H1 (cell line): ENCODE results near the gene KCNQ1. TPM values are rescaled to one million over a fixed set of nuclear protein-coding genes. Genes with fewer than 3 reads are reported as not detected.

Experiments used
- CTCF ChIA-PET: fragments of 300-600 bp; sonication (Branson Sonifier 250); formaldehyde crosslinking; loops from one replicate; lab custom pipeline; 2021; ENCODE audit not compliant: partially characterized antibody; lab: Charles Lee
- POLR2A ChIA-PET: fragments of 300-600 bp; sonication (Branson Sonifier 250); formaldehyde crosslinking; loops from one replicate; lab custom pipeline; 2021; ENCODE audit warnings: inconsistent platforms; ENCODE audit not compliant: partially characterized antibody; lab: Charles Lee
- DNase-seq, 2 experiments: peaks; one replicate each; pipeline versions ENCODE4 v3.0.0 to v3.0.0-alpha.2; 2010 to 2022; ENCODE audit warnings: low spot score in 2 of 2, low read depth in 1 of 2, mixed read lengths in 1 of 2
- FAIRE-seq: peaks from 2 replicates; lab custom pipeline; 2011; peaks lifted over from hg19 to GRCh38; lab: Jason Lieb, UNC
- H2AFZ ChIP-seq: 2 replicates; pipeline ENCODE4 v1.8.1; 2012; ENCODE audit warnings: low read length, inconsistent platforms
- H2AK5ac ChIP-seq: 2 replicates; pipeline ENCODE4 v1.6.1; 2013; ENCODE audit warnings: low read depth, low read length
- H2BK120ac ChIP-seq: replicated peaks from 2 replicates; pipeline ENCODE3; 2013; ENCODE audit warnings: low read depth, low read length, inconsistent platforms
- H2BK12ac ChIP-seq: 2 replicates; pipeline ENCODE4 v1.6.1; 2013; ENCODE audit warnings: low read depth, low read length
- H2BK15ac ChIP-seq: 2 replicates; pipeline ENCODE4 v1.6.1; 2013; ENCODE audit warnings: low read length
- H2BK20ac ChIP-seq: 2 replicates; pipeline ENCODE4 v1.6.1; 2013; ENCODE audit warnings: low read length
- H2BK5ac ChIP-seq: 2 replicates; pipeline ENCODE4 v1.6.1; 2013; ENCODE audit warnings: low read depth, low read length
- H3K14ac ChIP-seq: 2 replicates; pipeline ENCODE4 v1.6.1; 2013; ENCODE audit warnings: inconsistent platforms; ENCODE audit not compliant: insufficient read length
- H3K18ac ChIP-seq: 2 replicates; pipeline ENCODE4 v1.6.1; 2013; ENCODE audit warnings: low read length; ENCODE audit errors: extremely low read depth
- H3K23ac ChIP-seq: 2 replicates; pipeline ENCODE4 v1.6.1; 2013; ENCODE audit warnings: inconsistent platforms; ENCODE audit not compliant: insufficient read length
- H3K23me2 ChIP-seq: 2 replicates; pipeline ENCODE4 v1.6.1; 2013; ENCODE audit warnings: low read depth, low read length
- H3K27ac ChIP-seq: 2 replicates; pipeline ENCODE4 v1.6.1; 2011; ENCODE audit warnings: low read depth, low read length, inconsistent platforms
- H3K27me3 ChIP-seq, 4 experiments: replicated peaks in 1 of 4; 1 replicate in 1 of 4; 2 replicates in 3 of 4; pipeline versions ENCODE4 v1.6.1 to v1.8.1; 2011 to 2013; ENCODE audit warnings: low read length in 3 of 4, mild to moderate bottlenecking in 3 of 4, inconsistent platforms in 2 of 4, mixed read lengths in 2 of 4, moderate library complexity in 1 of 4; ENCODE audit not compliant: control insufficient read depth in 3 of 4, insufficient read depth in 3 of 4; ENCODE audit errors: extremely low read depth in 1 of 4
- H3K36me3 ChIP-seq, 4 experiments: 2 replicates each; pipeline versions ENCODE4 v1.6.1 to v1.8.1; 2011 to 2013; ENCODE audit warnings: mild to moderate bottlenecking in 4 of 4, low read length in 3 of 4, moderate library complexity in 2 of 4, control low read depth in 1 of 4, inconsistent platforms in 1 of 4; ENCODE audit not compliant: insufficient read depth in 4 of 4, control insufficient read depth in 2 of 4
- H3K4ac ChIP-seq: replicated peaks from 2 replicates; pipeline ENCODE3; 2013; ENCODE audit warnings: low read length, low read depth, mixed read lengths, inconsistent platforms; ENCODE audit not compliant: insufficient read length
- H3K4me1 ChIP-seq, 4 experiments: replicated peaks in 1 of 4; 1 replicate in 1 of 4; 2 replicates in 3 of 4; pipeline versions ENCODE4 v1.6.1 to v1.8.1; 2011 to 2013; ENCODE audit warnings: low read length in 3 of 4, inconsistent platforms in 2 of 4, mixed read lengths in 1 of 4; ENCODE audit not compliant: insufficient read depth in 4 of 4, control insufficient read depth in 3 of 4
- H3K4me2 ChIP-seq, 2 experiments: 2 replicates each; pipeline versions ENCODE4 v1.6.1 to v1.8.1; 2011 to 2013; ENCODE audit warnings: low read depth in 2 of 2, low read length in 2 of 2, control low read depth in 1 of 2, inconsistent platforms in 1 of 2, mild to moderate bottlenecking in 1 of 2; ENCODE audit not compliant: insufficient read depth in 1 of 2
- H3K4me3 ChIP-seq, 4 experiments: fragments of 200-600, 300-600 bp in 1 of 4; sonication (generic), shearing (Covaris generic), sonication (Bioruptor Twin) in 1 of 4; 2 replicates each; pipeline versions ENCODE4 v1.5.1 to v1.8.1; 2011 to 2016; ENCODE audit warnings: low read length in 4 of 4, low read depth in 3 of 4, control low read depth in 2 of 4, inconsistent platforms in 2 of 4, mild to moderate bottlenecking in 2 of 4, mixed read lengths in 1 of 4, moderate library complexity in 1 of 4; ENCODE audit not compliant: insufficient read depth in 2 of 4; ENCODE audit errors: extremely low read depth in 1 of 4
- H3K56ac ChIP-seq: replicated peaks from 2 replicates; pipeline ENCODE3; 2013; ENCODE audit warnings: low read depth, mild to moderate bottlenecking, mixed read lengths, low read length, inconsistent platforms; ENCODE audit not compliant: insufficient read length
- H3K79me1 ChIP-seq: 2 replicates; pipeline ENCODE4 v1.6.1; 2013; ENCODE audit warnings: low read depth, low read length, control low read depth
- H3K79me2 ChIP-seq, 2 experiments: 2 replicates each; pipeline versions ENCODE4 v1.6.1 to v1.8.1; 2012 to 2013; ENCODE audit warnings: low read length in 2 of 2, mild to moderate bottlenecking in 2 of 2, inconsistent platforms in 1 of 2; ENCODE audit not compliant: insufficient read depth in 2 of 2, control insufficient read depth in 1 of 2
- H3K9ac ChIP-seq, 4 experiments: replicated peaks in 1 of 4; 1 replicate in 1 of 4; 2 replicates in 3 of 4; pipeline versions ENCODE4 v1.6.1 to v1.8.1; 2011 to 2013; ENCODE audit warnings: low read depth in 3 of 4, low read length in 3 of 4, control low read depth in 2 of 4, mild to moderate bottlenecking in 2 of 4, moderate library complexity in 2 of 4, inconsistent platforms in 1 of 4; ENCODE audit errors: extremely low read depth in 1 of 4
- H3K9me3 ChIP-seq, 2 experiments: 2 replicates each; pipeline versions ENCODE4 v1.6.1 to v1.8.1; 2012 to 2013; ENCODE audit warnings: mild to moderate bottlenecking in 2 of 2, moderate library complexity in 2 of 2, control low read depth in 1 of 2, inconsistent platforms in 1 of 2, low read depth in 1 of 2, low read length in 1 of 2, mixed read lengths in 1 of 2; ENCODE audit not compliant: insufficient read depth in 2 of 2
- H4K20me1 ChIP-seq, 2 experiments: replicated peaks in 1 of 2; 2 replicates each; pipeline versions ENCODE3 to v1.8.1; 2011 to 2013; ENCODE audit warnings: inconsistent platforms in 2 of 2, low read length in 2 of 2, mild to moderate bottlenecking in 1 of 2; ENCODE audit not compliant: insufficient read depth in 2 of 2, control insufficient read depth in 1 of 2
- H4K5ac ChIP-seq: 2 replicates; pipeline ENCODE4 v1.6.1; 2013; ENCODE audit warnings: low read length, low read depth, mixed read lengths, inconsistent platforms; ENCODE audit not compliant: insufficient read length
- H4K8ac ChIP-seq: 2 replicates; pipeline ENCODE4 v1.8.0; 2013; ENCODE audit warnings: mild to moderate bottlenecking, moderate library complexity, low read length, inconsistent platforms; ENCODE audit not compliant: insufficient read depth; ENCODE audit errors: extremely low read depth
- H4K91ac ChIP-seq: replicated peaks from 2 replicates; pipeline ENCODE3; 2013; ENCODE audit warnings: low read length, mixed read lengths, inconsistent platforms; ENCODE audit not compliant: insufficient read length
- CBX5 ChIP-seq: fragments of 300-800, 300-1000 bp; sonication (generic); IDR thresholded peaks from 2 replicates; pipeline ENCODE4 v1.7.1; 2016; ENCODE audit warnings: antibody characterized with exemption, low read length, low read depth
- EGR1 ChIP-seq: IDR thresholded peaks from 2 replicates; pipeline ENCODE4 v1.6.1; 2011; ENCODE audit warnings: low read depth, low read length, borderline replicate concordance
- MAFK ChIP-seq: IDR thresholded peaks from 2 replicates; pipeline ENCODE4 v1.6.1; 2012; ENCODE audit warnings: low read depth, mild to moderate bottlenecking, improper control_type of control experiment, low read length
- NANOG ChIP-seq: IDR thresholded peaks from 2 replicates; pipeline ENCODE4 v1.6.1; 2011; ENCODE audit warnings: low read length, low read depth, mild to moderate bottlenecking, inconsistent platforms; ENCODE audit not compliant: insufficient read depth, poor library complexity, severe bottlenecking
- SIRT6 ChIP-seq: IDR thresholded peaks from one replicate; pipeline ENCODE4 v1.7.1; 2012; ENCODE audit warnings: low read length, inconsistent platforms
- TBP ChIP-seq: IDR thresholded peaks from 2 replicates; pipeline ENCODE4 v1.6.1; 2011; ENCODE audit warnings: low read depth, low read length, improper control_type of control experiment
- YY1 ChIP-seq: IDR thresholded peaks from 2 replicates; pipeline ENCODE4 v1.6.1; 2011; ENCODE audit warnings: low read depth, mild to moderate bottlenecking, low read length
- WGBS, 2 experiments: shearing (Covaris generic) in 1 of 2; methylation state at CpG; one replicate each; pipeline versions ENCODE4 v1.1.6 to v1.1.7; 2013 to 2015; ENCODE audit warnings: low lambda C conversion rate in 2 of 2, mixed read lengths in 2 of 2, inconsistent platforms in 1 of 2, low coverage in 1 of 2, missing lambda C conversion rate in 1 of 2; ENCODE audit not compliant: insufficient replicate concordance in 2 of 2, insufficient coverage in 1 of 2, insufficient read length in 1 of 2; ENCODE audit errors: extremely low coverage in 1 of 2, missing lambda C conversion rate in 1 of 2; 5-methylcytosine and 5-hydroxymethylcytosine counted together
- polyA plus RNA-seq, 7 experiments: library from polyadenylated mRNA; depleted of rRNA in 3 of 7; stranded (reverse) in 5 of 7; unstranded in 2 of 7; fragments of >200 nt in 5 of 7; fragments of 200-250 nt in 2 of 7; gene quantifications; 1 replicate in 5 of 7; 2 replicates in 1 of 7; 4 replicates in 1 of 7; pipeline versions ENCODE4 v1.2.1 to v1.2.3, GENCODE V29; 2011 to 2013; ENCODE audit warnings: missing spikeins in 2 of 7, mixed read lengths in 2 of 7
- total RNA-seq: library from RNA; stranded (reverse); fragmentation: NEBNext Ultra II Directional; extraction: Animal tissue kit (Norgen Biotek cat#: 25700); gene quantifications from 2 replicates; pipeline ENCODE4 v1.2.1, GENCODE V29; 2021

KCNQ1 gene
- total and polyA plus RNA-seq, 2 of the 8 experiments (the other 6 are each of a cell fraction or from before 2014, with no cell fraction given), result 1.9 to 2.0 TPM

DNA sequence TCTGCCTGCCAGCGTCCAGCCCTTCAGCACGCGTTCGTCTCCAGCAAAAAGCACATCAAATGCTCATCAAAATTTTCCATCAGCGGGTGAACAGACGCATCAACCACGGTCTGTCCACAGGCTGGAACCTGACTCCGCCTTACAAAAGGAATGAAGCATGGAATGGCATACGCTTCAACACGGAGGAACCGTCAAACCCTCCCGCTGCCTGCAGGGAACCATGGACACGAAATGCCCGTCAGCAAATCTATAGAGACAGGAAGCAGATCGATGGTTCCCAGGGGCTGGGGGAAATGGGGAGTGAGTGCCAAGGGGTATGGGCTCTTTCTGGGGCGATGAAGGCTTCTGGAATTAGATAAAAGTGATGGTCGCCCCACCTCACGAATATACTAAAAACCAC is 28.0 kb upstream of the KCNQ1 start:
- H3K18ac ChIP-seq, result no peak overlapping the region
- peaks cover 0 to 5% (median under 1%) of the 10 kb centered on the region in 4 experiments; a peak in 2 of 7 replicates for H3K4me1 ChIP-seq
- no peak overlapping the region for H3K27ac ChIP-seq
- H3K27me3 ChIP-seq, result peaks cover 0 to 3% (median 0%) of the 10 kb centered on the region in 4 experiments; a peak in 2 of 7 replicates
- POLR2A ChIA-PET, result interaction anchor here (0.8 to 4.3 kb wide), 2 partner anchors 12 to 16 kb away, joined by 3 to 17 read pairs; partner anchors contain the start of gene TSSC4
- no peak overlapping the region for H3K4me3 ChIP-seq
- CTCF ChIA-PET, result interaction anchor here (0.8 to 9.2 kb wide), 9 partner anchors 11 to 231 kb away, joined by 3 to 333 read pairs (median 6); partner anchors contain the start of genes C11orf21, CD81, TSPAN32 and TSSC4
- no peak overlapping the region for H4K5ac ChIP-seq
- no peak for FAIRE-seq
- no peak overlapping the region for H3K4me2 ChIP-seq
- H3K14ac ChIP-seq, result no peak overlapping the region
- H2BK20ac ChIP-seq, result no peak overlapping the region
- H3K23me2 ChIP-seq, result no peaks in the 10 kb centered on the region
- no peak overlapping the region for H3K23ac ChIP-seq
- H3K9ac ChIP-seq, result no peak overlapping the region
- no peak for TF ChIP-seq YY1
- no peak for TF ChIP-seq CBX5
- no peak for TF ChIP-seq EGR1
- no peak for TF ChIP-seq MAFK
- TF ChIP-seq SIRT6, result no peak
- no peak for TF ChIP-seq NANOG
- no peak for TF ChIP-seq TBP
- no peaks in the 10 kb centered on the region for H3K9me3 ChIP-seq
- H3K4ac ChIP-seq, result no peak overlapping the region
- DNase-seq, result no peak
- H2AK5ac ChIP-seq, result no peak overlapping the region
- no peak overlapping the region for H2BK15ac ChIP-seq
- no peaks in the 10 kb centered on the region for H3K36me3 ChIP-seq
- H4K8ac ChIP-seq, result no peak overlapping the region
- no peak overlapping the region for H2BK5ac ChIP-seq
- no peak overlapping the region for H4K91ac ChIP-seq
- H3K56ac ChIP-seq, result no peak overlapping the region
- no peak overlapping the region for H2BK120ac ChIP-seq
- no peak overlapping the region for H2AFZ ChIP-seq
- H4K20me1 ChIP-seq, result no peaks in the 10 kb centered on the region
- no peaks in the 10 kb centered on the region for H3K79me1 ChIP-seq
- 91% methylated on average over 18 of the region's 18 CpGs; no CpG with 5 or more reads in 1 of the 2 experiments for WGBS, 2 experiments
- H3K79me2 ChIP-seq, result no peaks in the 10 kb centered on the region
- no peak overlapping the region for H2BK12ac ChIP-seq
